Neural progenitor cell (in vitro differentiated cells): ENCODE results near the gene ARHGAP28. TPM values are rescaled to one million over a fixed set of nuclear protein-coding genes. Genes with fewer than 3 reads are reported as not detected.

ENCODE experiments used
- DNase-seq: peaks from one replicate; pipeline ENCODE4 v3.0.0-alpha.2; 2016; ENCODE audit warnings: low spot score
- H2AFZ ChIP-seq: fragments of 200-600 bp; sonication (generic); replicated peaks from 2 replicates; pipeline ENCODE4 v1.6.1; 2016; ENCODE audit warnings: antibody characterized with exemption
- H3F3A ChIP-seq: fragments of 200-600 bp; sonication (generic); 2 replicates; pipeline ENCODE4 v1.6.1; 2016; ENCODE audit warnings: antibody characterized with exemption, low read depth
- H3K27ac ChIP-seq: fragments of 200-600 bp; sonication (generic); 2 replicates; pipeline ENCODE4 v1.5.1; 2016; ENCODE audit warnings: mild to moderate bottlenecking
- H3K27me3 ChIP-seq: fragments of 200-600 bp; sonication (generic); 2 replicates; pipeline ENCODE4 v1.6.1; 2016; ENCODE audit warnings: mild to moderate bottlenecking, moderate library complexity
- H3K36me3 ChIP-seq: fragments of 200-600 bp; sonication (generic); 2 replicates; pipeline ENCODE4 v1.5.1; 2016
- H3K4me1 ChIP-seq: fragments of 200-600 bp; sonication (generic); 2 replicates; pipeline ENCODE4 v1.6.1; 2016; ENCODE audit warnings: mixed run types
- H3K4me2 ChIP-seq: fragments of 200-600 bp; sonication (generic); 2 replicates; pipeline ENCODE4 v1.6.1; 2016
- H3K4me3 ChIP-seq: fragments of 200-600 bp; sonication (generic); 2 replicates; pipeline ENCODE4 v1.5.1; 2016
- H3K79me2 ChIP-seq: fragments of 200-600 bp; sonication (generic); 2 replicates; pipeline ENCODE4 v1.6.1; 2016; ENCODE audit warnings: low read depth
- H3K9ac ChIP-seq: fragments of 200-600 bp; sonication (generic); 2 replicates; pipeline ENCODE4 v1.6.1; 2016
- H3K9me3 ChIP-seq: fragments of 200-600 bp; sonication (generic); 2 replicates; pipeline ENCODE4 v1.5.1; 2016; ENCODE audit warnings: low read depth
- H4K20me1 ChIP-seq: fragments of 200-600 bp; sonication (generic); 2 replicates; pipeline ENCODE4 v1.6.1; 2016; ENCODE audit warnings: low read depth
- H3K27ac Mint-ChIP-seq: 3 replicates; pipeline ENCODE4 v1.8.0; 2021; ENCODE audit warnings: mixed read lengths
- H3K27me3 Mint-ChIP-seq: 2 replicates; pipeline ENCODE4 v1.8.0; 2022; ENCODE audit warnings: low read depth, mild to moderate bottlenecking, inconsistent platforms, moderate library complexity, mixed read lengths; ENCODE audit not compliant: insufficient read depth
- H3K36me3 Mint-ChIP-seq: 3 replicates; pipeline ENCODE4 v1.8.0; 2021; ENCODE audit warnings: mixed read lengths
- H3K4me1 Mint-ChIP-seq: 3 replicates; pipeline ENCODE4 v1.8.0; 2021; ENCODE audit warnings: mixed read lengths
- H3K4me3 Mint-ChIP-seq: 3 replicates; pipeline ENCODE4 v1.8.0; 2021; ENCODE audit warnings: mild to moderate bottlenecking, moderate library complexity, mixed read lengths
- H3K9me3 Mint-ChIP-seq: 3 replicates; pipeline ENCODE4 v1.8.0; 2020; ENCODE audit warnings: mixed read lengths
- EZH2 ChIP-seq: fragments of 200-600 bp; sonication (generic); IDR thresholded peaks from 2 replicates; pipeline ENCODE4 v1.6.1; 2017; ENCODE audit warnings: antibody characterized with exemption, mild to moderate bottlenecking, moderate library complexity
- EZH2phosphoT487 ChIP-seq: fragments of 200-600 bp; sonication (generic); IDR thresholded peaks from 2 replicates; pipeline ENCODE4 v1.6.1; 2017; ENCODE audit warnings: antibody characterized with exemption
- total RNA-seq: library from RNA; depleted of rRNA; stranded (reverse); fragments of >200 nt; gene quantifications from 2 replicates; pipeline ENCODE4 v1.2.3, GENCODE V29; 2015; ENCODE audit warnings: low replicate concordance
- TF ChIP-seq, protein P1 (sequence below): fragments of 200-600 bp; sonication (generic); IDR thresholded peaks from 2 replicates; pipeline ENCODE4 v1.5.1; 2017; ENCODE audit warnings: antibody characterized with exemption, mild to moderate bottlenecking

ARHGAP28 gene
- total RNA-seq, 1 donor from 2014 or later, result 25.7 TPM

DNA sequence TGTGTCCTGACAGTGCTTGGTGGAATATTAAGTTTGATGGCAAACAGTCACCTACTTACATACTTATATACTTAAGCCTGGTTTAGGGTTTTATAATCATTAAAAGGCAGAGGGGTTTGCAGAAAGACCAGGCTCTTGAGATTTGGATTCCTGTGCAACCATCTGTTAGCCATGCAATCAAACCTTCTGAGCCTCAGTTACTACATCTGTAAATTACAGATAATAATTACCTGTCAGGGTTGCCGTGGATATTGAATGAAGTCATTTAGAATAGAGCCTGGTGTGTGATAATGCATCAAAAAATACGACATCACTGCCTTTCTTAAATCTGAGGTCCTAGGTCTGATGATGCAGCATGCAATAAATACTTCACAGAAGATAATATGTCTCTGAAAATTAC is 152.9 kb downstream of the ARHGAP28 start:
- TF ChIP-seq, protein P1, sequence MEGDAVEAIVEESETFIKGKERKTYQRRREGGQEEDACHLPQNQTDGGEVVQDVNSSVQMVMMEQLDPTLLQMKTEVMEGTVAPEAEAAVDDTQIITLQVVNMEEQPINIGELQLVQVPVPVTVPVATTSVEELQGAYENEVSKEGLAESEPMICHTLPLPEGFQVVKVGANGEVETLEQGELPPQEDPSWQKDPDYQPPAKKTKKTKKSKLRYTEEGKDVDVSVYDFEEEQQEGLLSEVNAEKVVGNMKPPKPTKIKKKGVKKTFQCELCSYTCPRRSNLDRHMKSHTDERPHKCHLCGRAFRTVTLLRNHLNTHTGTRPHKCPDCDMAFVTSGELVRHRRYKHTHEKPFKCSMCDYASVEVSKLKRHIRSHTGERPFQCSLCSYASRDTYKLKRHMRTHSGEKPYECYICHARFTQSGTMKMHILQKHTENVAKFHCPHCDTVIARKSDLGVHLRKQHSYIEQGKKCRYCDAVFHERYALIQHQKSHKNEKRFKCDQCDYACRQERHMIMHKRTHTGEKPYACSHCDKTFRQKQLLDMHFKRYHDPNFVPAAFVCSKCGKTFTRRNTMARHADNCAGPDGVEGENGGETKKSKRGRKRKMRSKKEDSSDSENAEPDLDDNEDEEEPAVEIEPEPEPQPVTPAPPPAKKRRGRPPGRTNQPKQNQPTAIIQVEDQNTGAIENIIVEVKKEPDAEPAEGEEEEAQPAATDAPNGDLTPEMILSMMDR, result no peak
- TF ChIP-seq EZH2phosphoT487, result no peak
- TF ChIP-seq EZH2, result no peak
- Mint-ChIP-seq H3K27ac (no peak overlapping the region), H3K27me3 (peaks cover 2% of the 10 kb centered on the region), H3K36me3 (peaks cover 17% of the 10 kb centered on the region), H3K4me1 (peaks cover 47% of the 10 kb centered on the region), H3K4me3 (no peak overlapping the region), H3K9me3 (peaks cover 2% of the 10 kb centered on the region)
- H3K27me3 ChIP-seq, result no peaks in the 10 kb centered on the region
- no peak overlapping the region for H3K4me3 ChIP-seq
- H2AFZ ChIP-seq, result no peak overlapping the region
- H4K20me1 ChIP-seq, result peaks cover 15% of the 10 kb centered on the region
- no peak overlapping the region for H3K4me2 ChIP-seq
- H3K9me3 ChIP-seq, result no peaks in the 10 kb centered on the region
- H3K27ac ChIP-seq, result no peak overlapping the region
- peaks cover 33% of the 10 kb centered on the region for H3K4me1 ChIP-seq
- peaks cover 23% of the 10 kb centered on the region for H3F3A ChIP-seq
- no peak overlapping the region for H3K9ac ChIP-seq
- H3K79me2 ChIP-seq, result no peaks in the 10 kb centered on the region
- DNase-seq, result no peak
- H3K36me3 ChIP-seq, result no peaks in the 10 kb centered on the region

DNA sequence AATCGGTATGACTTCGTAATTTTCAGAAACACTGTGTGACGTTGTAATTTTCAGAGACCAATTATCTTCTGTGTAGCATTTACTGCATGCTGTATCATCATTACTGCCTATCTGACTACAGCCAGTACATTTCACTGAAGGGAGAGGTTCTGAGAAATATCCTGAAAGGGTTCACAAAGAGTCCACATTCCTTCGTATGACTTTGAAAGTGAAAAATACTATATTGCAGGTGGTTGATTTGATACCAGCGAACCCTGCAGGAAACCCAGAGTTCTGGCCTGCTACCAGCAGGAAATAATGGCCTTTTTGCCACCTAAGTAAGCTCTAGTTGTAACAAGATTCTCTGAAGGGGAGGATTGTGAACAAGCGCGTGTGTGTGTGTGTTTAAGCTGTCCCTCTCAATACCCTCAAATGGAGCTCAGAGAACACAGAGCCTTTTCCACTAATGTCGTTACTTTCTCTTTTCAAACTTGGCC is 155.5 kb downstream of the ARHGAP28 start:
- peaks cover 21% of the 10 kb centered on the region for H3K36me3 Mint-ChIP-seq
- no peak overlapping the region for H3K27ac Mint-ChIP-seq
- DNase-seq, result no peak
- Histone ChIP-seq H3F3A (peaks cover 13% of the 10 kb centered on the region), H3K9me3 (no peaks in the 10 kb centered on the region), H4K20me1 (peaks cover 10% of the 10 kb centered on the region), H3K79me2 (no peaks in the 10 kb centered on the region), H3K4me1 (peaks cover 21% of the 10 kb centered on the region), H3K4me2 (no peak overlapping the region), H3K36me3 (no peaks in the 10 kb centered on the region), H3K27me3 (no peaks in the 10 kb centered on the region), H3K27ac (no peak overlapping the region), H3K4me3 (no peak overlapping the region), H2AFZ (no peak overlapping the region), H3K9ac (no peak overlapping the region)
- H3K4me1 Mint-ChIP-seq, result peaks cover 35% of the 10 kb centered on the region
- no peaks in the 10 kb centered on the region for H3K27me3 Mint-ChIP-seq
- TF ChIP-seq EZH2, result no peak
- TF ChIP-seq, protein P1, result no peak
- TF ChIP-seq EZH2phosphoT487, result no peak
- H3K9me3 Mint-ChIP-seq, result peaks cover 2% of the 10 kb centered on the region
- H3K4me3 Mint-ChIP-seq, result no peak overlapping the region

DNA sequence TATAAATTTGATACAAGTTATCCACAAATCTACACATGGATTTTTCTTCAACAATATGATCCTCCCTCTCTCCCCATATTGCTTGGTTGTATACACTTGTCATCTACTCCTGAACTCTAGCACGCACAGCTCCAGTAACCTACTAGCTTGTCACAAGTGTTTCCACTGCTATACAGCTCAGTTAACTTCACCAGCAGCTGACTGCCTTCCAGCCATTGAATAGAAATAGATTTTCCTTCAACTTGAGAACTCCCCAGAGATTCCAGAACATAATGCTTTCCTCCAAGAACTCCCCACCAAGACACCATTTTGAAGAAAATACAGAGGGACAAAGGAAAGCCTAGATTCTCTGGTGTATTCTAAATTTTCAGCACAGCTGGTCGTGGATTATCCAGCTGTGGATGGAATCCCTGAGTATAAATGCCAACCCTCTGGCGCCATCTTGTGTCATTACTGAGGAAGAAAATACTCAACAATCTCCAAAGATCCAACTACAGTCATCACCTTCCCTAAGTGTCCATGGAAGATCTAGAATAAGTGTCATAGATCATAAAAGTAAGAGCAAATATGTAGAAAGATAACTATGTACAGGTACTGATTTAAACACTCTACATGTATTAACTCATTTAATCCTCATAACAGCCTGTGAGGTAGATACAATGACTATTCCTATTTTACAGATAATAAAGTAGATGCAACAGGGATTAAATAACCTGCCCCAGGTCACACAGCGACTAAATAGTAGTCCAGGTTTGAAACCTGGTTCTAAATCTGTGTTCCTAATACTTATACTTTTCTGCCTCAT is 156.7 kb downstream of the ARHGAP28 start:
- no peak overlapping the region for H3K4me2 ChIP-seq
- Mint-ChIP-seq H3K4me3 (no peak overlapping the region), H3K27ac (no peak overlapping the region), H3K36me3 (peaks cover 30% of the 10 kb centered on the region), H3K9me3 (peaks cover 2% of the 10 kb centered on the region), H3K4me1 (peaks cover 24% of the 10 kb centered on the region), H3K27me3 (no peaks in the 10 kb centered on the region)
- TF ChIP-seq EZH2phosphoT487 (no peak), EZH2 (no peak)
- TF ChIP-seq, protein P1, result peak; percentile 88
- no peak overlapping the region for H3K27ac ChIP-seq
- H2AFZ ChIP-seq, result no peak overlapping the region
- H3K79me2 ChIP-seq, result no peaks in the 10 kb centered on the region
- peaks cover 4% of the 10 kb centered on the region for H3F3A ChIP-seq
- DNase-seq, result peak; percentile 83
- H3K27me3 ChIP-seq, result no peaks in the 10 kb centered on the region
- no peak overlapping the region for H3K4me3 ChIP-seq
- H3K36me3 ChIP-seq, result no peaks in the 10 kb centered on the region
- peaks cover 10% of the 10 kb centered on the region for H3K4me1 ChIP-seq
- peaks cover 2% of the 10 kb centered on the region for H4K20me1 ChIP-seq
- H3K9ac ChIP-seq, result no peak overlapping the region
- no peaks in the 10 kb centered on the region for H3K9me3 ChIP-seq
